Ovary (tissue), 9 donors: ENCODE results near the gene STAT6. TPM values are rescaled to one million over a fixed set of nuclear protein-coding genes. Genes with fewer than 3 reads are reported as not detected.
A peak's percentile ranks its signal among the peaks of the same experiment; 100 is the strongest.
"Not testable (repeated sequence)": the region's sequence is repeated elsewhere in the genome, so short reads cannot be mapped to it uniquely, and the experiment has no call there.

ENCODE experiments used
- DNase-seq, 5 donors: peaks; one replicate each; pipeline ENCODE4 v3.0.0-alpha.2; 2019 to 2020
- H3K27ac ChIP-seq, 2 donors: fragments of 200-600 bp; one replicate each; pipeline versions ENCODE4 v1.5.1 to v1.8.0; 2019 to 2022
- H3K27me3 ChIP-seq: fragments of 200-600 bp; one replicate; pipeline ENCODE4 v1.8.0; 2022
- H3K36me3 ChIP-seq: fragments of 200-600 bp; sonication (generic); one replicate; pipeline ENCODE4 v1.5.1; 2019
- H3K4me1 ChIP-seq: one replicate; pipeline ENCODE4 v1.8.1; 2013; ENCODE audit warnings: mild to moderate bottlenecking, moderate library complexity; ENCODE audit not compliant: insufficient read depth
- H3K4me3 ChIP-seq: fragments of 200-600 bp; sonication (generic); one replicate; pipeline ENCODE4 v1.5.1; 2017
- H3K9me3 ChIP-seq, 2 donors: fragments of 200-600 bp in 1 of 2; sonication (generic) in 1 of 2; one replicate each; pipeline versions ENCODE4 v1.5.1 to v1.8.1; 2013 to 2019; ENCODE audit warnings: mild to moderate bottlenecking in 1 of 2, moderate library complexity in 1 of 2
- EP300 ChIP-seq: sonication (generic); formaldehyde crosslinking; IDR thresholded peaks from one replicate; pipeline ENCODE4 v1.6.1; 2017; ENCODE audit warnings: antibody characterized with exemption
- POLR2A ChIP-seq: fragments of 450-650 bp; IDR thresholded peaks from one replicate; pipeline ENCODE4 v1.6.1; 2017; ENCODE audit warnings: antibody characterized with exemption, mild to moderate bottlenecking, moderate library complexity
- WGBS, 3 donors: extraction: QIAGEN DNeasy Blood & Tissue Kit in 1 of 3; methylation state at CpG; one replicate each; pipeline versions ENCODE4 v1.1.5 to v1.1.7; 2013 to 2017; 5-methylcytosine and 5-hydroxymethylcytosine counted together
- intact Hi-C, 4 donors: fragments of 100-400 bp; cut with DNase I; formaldehyde crosslinking; loops; one replicate each; pipeline versions ENCODE4 v1.11.0 to v1.15.1; 2022 to 2023
- polyA plus RNA-seq, 2 donors: library from polyadenylated mRNA; stranded (reverse); fragments of 200-250 nt in 1 of 2; fragments of 350-450 nt in 1 of 2; fragmentation: Illumina TruSeq in 1 of 2; extraction: RNeasy Lipid Tissue Mini Kit (QIAGEN cat#74804) in 1 of 2; gene quantifications; one replicate each; pipeline ENCODE4 v1.2.3, GENCODE V29; 2013 to 2014
- total RNA-seq, 7 donors: library from RNA; depleted of rRNA in 2 of 7; stranded (reverse); fragments of >200 nt in 2 of 7; fragmentation: NEBNext Ultra II Directional in 3 of 7; extraction: Animal tissue kit (Norgen Biotek cat#: 25700) in 3 of 7; gene quantifications; one replicate each; pipeline versions ENCODE4 v1.1.0 to v1.2.4, GENCODE V29; 2016 to 2023
- TF ChIP-seq, protein P1 (sequence below), 3 donors: fragments of 450-650 bp in 2 of 3; fragments of 200-600 bp in 1 of 3; IDR thresholded peaks; one replicate each; pipeline versions ENCODE4 v1.5.1 to v1.8.0; 2016 to 2022; ENCODE audit warnings: antibody characterized with exemption in 3 of 3, mild to moderate bottlenecking in 1 of 3
- donor health status: DM: no; HTN: no; CAD: no; lungs with moderate emphysema.
- donor health status: DM: no; HTN: no; CAD: no.
- donor health status: Bipolar disorder and iron deficiency.
- donor health status: DM: yes; HTN: yes; CAD: no.
- donor health status: DM: no; HTN: no; CAD: no.
- donor health status: DM: yes; HTN: yes; CAD: no.

The STAT6 gene
- total and polyA plus RNA-seq, 9 donors: 67.4 to 211 (median 166) TPM

DNA sequence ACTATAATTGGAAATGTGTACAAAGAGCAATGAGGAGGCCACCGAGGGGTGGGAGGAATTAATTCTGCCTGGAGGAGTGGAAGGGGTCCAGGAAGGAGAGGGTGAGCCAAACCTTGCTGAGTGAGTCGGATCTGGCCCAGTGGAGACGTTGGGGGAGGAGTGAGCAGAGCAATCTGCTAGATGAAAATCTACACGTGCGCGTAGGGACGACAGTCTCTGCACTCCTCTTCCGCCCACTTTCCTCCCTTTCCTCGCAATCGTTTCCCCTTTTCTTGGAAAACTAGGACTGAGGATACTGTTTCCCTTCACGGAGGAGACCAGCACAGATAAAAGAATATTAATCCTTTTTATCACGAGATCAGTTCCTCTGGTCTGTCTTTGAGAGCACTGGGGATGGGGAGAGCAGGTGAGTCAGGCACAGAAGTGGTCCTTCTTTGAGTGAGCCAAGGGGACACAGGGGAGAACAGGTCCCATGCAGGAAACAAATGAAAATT is 25.1 kb downstream of the STAT6 start:
- TF ChIP-seq POLR2A: no peak
- TF ChIP-seq, protein P1, sequence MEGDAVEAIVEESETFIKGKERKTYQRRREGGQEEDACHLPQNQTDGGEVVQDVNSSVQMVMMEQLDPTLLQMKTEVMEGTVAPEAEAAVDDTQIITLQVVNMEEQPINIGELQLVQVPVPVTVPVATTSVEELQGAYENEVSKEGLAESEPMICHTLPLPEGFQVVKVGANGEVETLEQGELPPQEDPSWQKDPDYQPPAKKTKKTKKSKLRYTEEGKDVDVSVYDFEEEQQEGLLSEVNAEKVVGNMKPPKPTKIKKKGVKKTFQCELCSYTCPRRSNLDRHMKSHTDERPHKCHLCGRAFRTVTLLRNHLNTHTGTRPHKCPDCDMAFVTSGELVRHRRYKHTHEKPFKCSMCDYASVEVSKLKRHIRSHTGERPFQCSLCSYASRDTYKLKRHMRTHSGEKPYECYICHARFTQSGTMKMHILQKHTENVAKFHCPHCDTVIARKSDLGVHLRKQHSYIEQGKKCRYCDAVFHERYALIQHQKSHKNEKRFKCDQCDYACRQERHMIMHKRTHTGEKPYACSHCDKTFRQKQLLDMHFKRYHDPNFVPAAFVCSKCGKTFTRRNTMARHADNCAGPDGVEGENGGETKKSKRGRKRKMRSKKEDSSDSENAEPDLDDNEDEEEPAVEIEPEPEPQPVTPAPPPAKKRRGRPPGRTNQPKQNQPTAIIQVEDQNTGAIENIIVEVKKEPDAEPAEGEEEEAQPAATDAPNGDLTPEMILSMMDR (IDR thresholded peaks at IDR 0.05): no peak
- TF ChIP-seq EP300: no peak
- H3K4me3 ChIP-seq: peak overlapping the region; percentile 67
- peak; percentile 75 to 83 (median 77) for DNase-seq
- peaks cover 7% of the 10 kb centered on the region for H3K4me1 ChIP-seq
- no peaks in the 10 kb centered on the region for H3K27me3 ChIP-seq
- H3K36me3 ChIP-seq: no peaks in the 10 kb centered on the region
- intact Hi-C loops: no loop called here
- 1 to 4% (median 3%) methylated on average over 12 of the region's 12 CpGs for WGBS, 3 donors
- peak overlapping the region; percentile 93 to 99 for H3K27ac ChIP-seq
- H3K9me3 ChIP-seq: no peaks in the 10 kb centered on the region

DNA sequence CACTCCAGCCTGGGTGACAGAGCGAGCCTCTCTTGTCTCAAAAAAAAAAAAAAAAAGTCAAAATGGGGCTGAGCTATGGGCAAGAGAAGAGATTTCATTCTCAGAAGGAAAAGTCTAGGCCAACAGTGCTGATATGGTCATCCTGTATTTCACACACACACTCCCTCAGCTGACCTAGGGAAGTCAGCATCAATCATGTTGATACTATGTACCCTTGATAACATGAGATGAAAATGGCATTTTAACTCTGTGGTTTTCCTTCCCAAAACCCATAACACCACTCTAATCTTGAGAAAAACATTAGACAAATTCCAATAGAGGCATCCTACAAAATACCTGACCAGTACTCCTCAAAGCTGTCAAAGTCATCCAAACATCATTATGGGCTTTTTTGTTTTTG is 30.3 kb downstream of the STAT6 start:
- intact Hi-C loops: no loop called here
- Histone ChIP-seq H3K4me1 (peaks cover 5% of the 10 kb centered on the region), H3K27me3 (no peaks in the 10 kb centered on the region), H3K4me3 (no peak overlapping the region), H3K27ac (no peak overlapping the region), H3K9me3 (no peaks in the 10 kb centered on the region), H3K36me3 (no peaks in the 10 kb centered on the region)
- TF ChIP-seq EP300 (no peak), POLR2A (no peak)
- no peak for DNase-seq
- 96 to 100% (median 100%) methylated on average over 1 of the region's 1 CpG for WGBS, 3 donors

DNA sequence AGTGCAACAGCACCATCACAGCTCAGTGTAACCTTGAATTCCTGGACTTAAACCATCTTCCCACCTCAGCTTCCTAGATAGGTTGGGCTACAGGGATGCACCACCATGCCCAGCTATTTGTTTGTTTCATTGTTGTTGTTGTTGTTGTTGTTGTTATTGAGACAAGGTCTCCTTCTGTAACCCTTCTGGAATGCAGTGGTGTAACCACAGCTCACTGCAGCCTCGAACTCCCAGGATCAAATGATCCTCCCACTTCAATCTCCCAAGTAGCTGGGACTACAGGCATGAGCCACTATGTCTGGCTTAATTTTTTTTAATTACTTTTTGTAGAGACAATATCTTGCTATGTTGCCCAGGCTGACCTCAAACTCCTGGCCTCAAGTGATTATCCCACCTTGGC is 31.3 kb downstream of the STAT6 start:
- WGBS, 3 donors: 28 to 46% (median 32%) methylated on average over 1 of the region's 1 CpG
- H3K27me3 ChIP-seq: no peaks in the 10 kb centered on the region

DNA sequence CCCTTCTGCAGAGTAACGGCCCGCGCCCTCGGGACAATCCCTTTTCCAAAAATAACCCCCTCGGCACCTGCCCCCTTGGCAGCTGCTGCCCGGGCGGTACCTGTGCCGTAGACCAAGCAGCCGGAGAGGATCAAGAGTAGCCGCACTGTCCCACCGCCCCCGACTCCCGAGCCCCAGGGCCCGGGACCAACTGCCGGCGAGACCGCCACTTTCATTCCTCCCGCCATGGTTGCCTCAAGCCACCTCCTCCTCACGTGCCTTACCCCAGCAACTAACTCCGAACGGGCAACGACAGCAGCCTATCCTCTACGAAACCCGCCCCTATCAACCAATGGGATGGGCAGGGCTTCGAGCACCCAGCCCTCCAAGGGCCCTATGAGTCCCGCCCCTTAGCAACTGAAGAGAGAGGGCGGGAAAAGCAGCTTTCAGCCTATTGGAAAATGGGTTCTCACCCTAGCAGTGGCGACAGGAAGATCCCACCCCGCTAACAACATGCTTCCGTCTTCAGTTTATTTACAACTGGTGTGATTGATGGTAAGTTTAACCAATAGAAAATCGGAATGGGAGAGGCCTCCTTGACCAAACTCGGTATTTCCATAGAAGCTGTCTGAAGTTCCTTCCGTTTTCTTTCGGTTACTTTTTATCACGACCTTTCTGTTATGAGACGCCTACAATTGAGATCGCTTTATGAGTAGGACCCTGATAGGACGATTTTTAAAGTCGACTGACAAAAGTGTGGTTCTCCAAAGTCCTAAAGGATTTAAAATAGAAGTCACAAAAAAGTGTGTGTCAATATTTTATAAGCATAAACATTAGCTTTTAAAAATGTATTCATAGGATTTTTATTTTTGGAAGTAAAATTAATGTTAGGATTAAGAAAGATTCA is 32.4 kb downstream of the STAT6 start, which contains the start of gene NEMP1:
Gene NEMP1, minus strand, starts transcription at position 273 of the 886 bp plus-strand sequence. Its CDS starts 46 bp downstream, at position 227.
- H3K36me3 ChIP-seq: no peaks in the 10 kb centered on the region
- intact Hi-C loops: no loop called here
- peaks cover 5% of the 10 kb centered on the region for H3K4me1 ChIP-seq
- no peaks in the 10 kb centered on the region for H3K9me3 ChIP-seq
- peak; percentile 93 to 97 (median 94) for DNase-seq
- 0 to 1% (median 1%) methylated on average over 39 of the region's 39 CpGs for WGBS, 3 donors
- no peaks in the 10 kb centered on the region for H3K27me3 ChIP-seq
- peak within 1 kb of the TSS; percentile 71 for H3K4me3 ChIP-seq
- TF ChIP-seq, protein P1 (IDR thresholded peaks at IDR 0.05): no peak
- TF ChIP-seq EP300 (no peak), POLR2A (no peak)
- H3K27ac ChIP-seq: peak within 1 kb of the TSS; percentile 11 to 57

More for the DNA sequence above, 31.3 kb downstream of the STAT6 start:
- intact Hi-C loops: no loop called here
- no peaks in the 10 kb centered on the region for H3K9me3 ChIP-seq
- TF ChIP-seq, protein P1 (IDR thresholded peaks at IDR 0.05): no peak
- TF ChIP-seq EP300 (no peak), POLR2A (no peak)
- no peaks in the 10 kb centered on the region for H3K36me3 ChIP-seq
- no peak for DNase-seq
- H3K27ac ChIP-seq: no peak overlapping the region
- peaks cover 5% of the 10 kb centered on the region for H3K4me1 ChIP-seq
- H3K4me3 ChIP-seq: no peak overlapping the region

DNA sequence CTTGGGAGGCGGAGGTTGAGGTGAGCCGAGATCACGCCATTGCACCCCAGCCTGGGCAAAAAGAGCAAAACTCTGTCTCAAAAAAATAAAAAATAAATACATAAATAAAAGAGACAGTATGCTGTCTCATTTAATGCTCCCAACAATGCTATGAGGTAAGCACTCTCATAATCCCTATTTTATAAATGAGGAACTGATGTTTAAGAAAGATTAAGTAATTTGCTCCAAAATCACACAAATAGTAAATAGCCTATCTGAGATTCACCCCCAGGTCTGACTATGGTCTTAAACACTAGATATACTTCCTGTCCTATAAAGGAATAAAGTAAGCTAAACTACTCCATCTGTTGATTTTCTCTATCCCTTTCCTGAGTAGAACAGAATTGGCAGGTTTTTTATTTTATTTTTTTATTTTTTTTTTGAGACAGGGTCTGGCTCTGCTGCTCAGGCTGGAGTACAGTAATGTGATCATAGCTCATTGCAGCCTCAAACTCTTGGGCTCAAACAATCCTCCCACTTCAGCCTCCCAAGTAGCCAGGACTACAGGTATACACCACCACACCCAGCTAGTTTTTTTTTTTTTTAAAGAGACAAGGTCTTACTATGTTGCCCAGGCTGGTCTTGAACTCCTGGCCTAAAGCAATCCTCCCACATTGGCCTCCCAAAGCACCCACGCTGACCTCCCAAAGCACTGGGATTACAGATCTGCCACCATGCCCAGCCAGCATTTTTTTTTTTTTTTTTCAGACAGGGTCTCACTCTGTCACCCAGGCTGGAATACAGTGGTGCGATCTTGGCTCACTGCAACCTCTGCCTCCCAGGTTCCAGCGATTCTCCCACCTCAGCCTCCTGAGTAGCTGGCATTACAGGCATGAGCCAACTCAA is 37.4 kb downstream of the STAT6 start:
- intact Hi-C loops: loop anchor here in 3 of 4 donors (5.0 kb wide), 4 partner anchors 38 to 332 kb away; partner anchors contain the start of gene STAT6 (in 1 of the 3)
- WGBS, 3 donors: 87 to 95% (median 92%) methylated on average over 6 of the region's 6 CpGs
- H3K4me1 ChIP-seq, H3K4me3 ChIP-seq, H3K27me3 ChIP-seq, H3K27ac ChIP-seq, H3K36me3 ChIP-seq, DNase-seq, H3K9me3 ChIP-seq: not testable (repeated sequence)
